Small intestine (tissue), 7 donors: ENCODE data around the gene ZBTB4. TPM values are rescaled to one million over a fixed set of nuclear protein-coding genes. Genes with fewer than 3 reads are reported as not detected.
"Not testable (repeated sequence)": the region's sequence is repeated elsewhere in the genome, so short reads cannot be mapped to it uniquely, and the experiment has no call there.

ENCODE experiments used
- DNase-seq, 2 donors: peaks; one replicate each; pipeline versions ENCODE4 v3.0.0 to v3.0.0-alpha.2; 2013
- FAIRE-seq: peaks from 2 replicates; lab custom pipeline; 2012; peaks lifted over from hg19 to GRCh38; lab: Jason Lieb, UNC
- H3K27ac ChIP-seq, 3 donors: one replicate each; pipeline ENCODE4 v1.5.1; 2013; ENCODE audit warnings: low read length in 2 of 3, mild to moderate bottlenecking in 2 of 3, control low read depth in 1 of 3, inconsistent platforms in 1 of 3, low read depth in 1 of 3, moderate library complexity in 1 of 3
- H3K27me3 ChIP-seq, 3 donors: one replicate each; pipeline ENCODE4 v1.6.1; 2013; ENCODE audit warnings: low read length in 3 of 3, inconsistent platforms in 1 of 3; ENCODE audit not compliant: control insufficient read depth in 3 of 3, insufficient read depth in 3 of 3
- H3K36me3 ChIP-seq, 3 donors: one replicate each; pipeline ENCODE4 v1.6.1; 2013; ENCODE audit warnings: low read length in 3 of 3, inconsistent platforms in 1 of 3, low read depth in 1 of 3, mild to moderate bottlenecking in 1 of 3, moderate library complexity in 1 of 3; ENCODE audit not compliant: control insufficient read depth in 3 of 3, insufficient read depth in 2 of 3
- H3K4me1 ChIP-seq, 3 donors: one replicate each; pipeline ENCODE4 v1.6.1; 2013; ENCODE audit warnings: low read length in 2 of 3, inconsistent platforms in 1 of 3, low read depth in 1 of 3, mild to moderate bottlenecking in 1 of 3, moderate library complexity in 1 of 3; ENCODE audit not compliant: control insufficient read depth in 3 of 3, insufficient read depth in 2 of 3
- H3K4me3 ChIP-seq, 3 donors: one replicate each; pipeline ENCODE4 v1.5.1; 2013; ENCODE audit warnings: low read length in 3 of 3, control low read depth in 1 of 3, inconsistent platforms in 1 of 3, low read depth in 1 of 3, mild to moderate bottlenecking in 1 of 3, moderate library complexity in 1 of 3
- H3K9me3 ChIP-seq, 2 donors: one replicate each; pipeline ENCODE4 v1.6.1; 2013; ENCODE audit warnings: low read depth in 1 of 2, low read length in 1 of 2; ENCODE audit not compliant: control insufficient read depth in 2 of 2, insufficient read depth in 1 of 2
- WGBS, 3 donors: extraction: QIAGEN DNeasy Blood & Tissue Kit; methylation state at CpG; one replicate each; pipeline ENCODE4 v1.1.7; 2013; 5-methylcytosine and 5-hydroxymethylcytosine counted together
- polyA plus RNA-seq, 4 donors: library from polyadenylated mRNA; stranded (reverse) in 3 of 4; unstranded in 1 of 4; fragments of 200-250 nt in 3 of 4; fragments of 120-200 nt in 1 of 4; gene quantifications; one replicate each; pipeline versions ENCODE4 v1.2.1 to v1.2.3, GENCODE V29; 2013
- donor health status: healthy with polysubstance abuse.
- donor health status: control.
- donor health status: control.
- donor health status: Bipolar disorder and iron deficiency.
- donor health status: healthy.

Gene ZBTB4
- polyA plus RNA-seq, 4 donors: 7.6 to 76.4 (median 12.4) TPM

DNA sequence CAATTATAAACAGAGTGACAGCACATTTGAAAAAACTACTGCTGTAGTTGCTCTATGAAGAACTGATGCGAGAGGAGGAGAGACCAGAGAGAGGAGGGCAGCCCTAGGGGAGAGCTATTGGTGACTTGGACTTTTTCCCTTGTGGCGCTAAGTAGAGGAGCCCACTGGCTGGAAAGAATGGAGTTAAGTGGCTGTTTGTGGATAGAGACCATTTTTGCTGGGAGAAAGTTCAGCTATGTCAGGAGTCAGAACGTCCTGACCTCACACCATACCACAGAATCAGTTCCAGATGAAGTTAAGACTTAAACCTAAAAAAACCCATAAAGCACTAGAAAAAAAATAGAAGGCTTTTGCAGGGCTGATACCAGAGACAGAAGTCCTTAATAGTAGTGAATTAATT, 6.8 kb upstream of the ZBTB4 start:
- H3K27me3 ChIP-seq: no peaks in the 10 kb centered on the region
- DNase-seq (peak in 1 of 2 donors; percentile 31), FAIRE-seq (no peak)
- H3K4me1 ChIP-seq: peaks cover 6 to 56% (median 7%) of the 10 kb centered on the region in 3 donors
- H3K4me3 ChIP-seq: peak overlapping the region in 2 of 3 donors; percentile 83 to 94
- H3K9me3 ChIP-seq: no peaks in the 10 kb centered on the region
- WGBS, 3 donors: 27 to 34% (median 34%) methylated on average over 3 of the region's 3 CpGs
- H3K27ac ChIP-seq: peak overlapping the region in 2 of 3 donors; percentile 38 to 63
- H3K36me3 ChIP-seq: peaks cover 0 to 22% (median 3%) of the 10 kb centered on the region in 3 donors

GRCh38 chr17:7484919-7485377, 5.5 kb upstream of the ZBTB4 start:
- peaks cover 7 to 58% (median 8%) of the 10 kb centered on the region in 3 donors for H3K4me1 ChIP-seq
- DNase-seq: no peak
- peaks cover 0 to 15% (median 3%) of the 10 kb centered on the region in 3 donors for H3K36me3 ChIP-seq
- 0 to 1% (median 1%) methylated on average over 19 of the region's 19 CpGs for WGBS, 3 donors
- H3K27me3 ChIP-seq: no peaks in the 10 kb centered on the region
- peak overlapping the region; percentile 73 to 100 (median 87) for H3K27ac ChIP-seq
- no peak for FAIRE-seq
- H3K9me3 ChIP-seq: no peaks in the 10 kb centered on the region
- peak overlapping the region; percentile 60 to 94 (median 83) for H3K4me3 ChIP-seq

DNA sequence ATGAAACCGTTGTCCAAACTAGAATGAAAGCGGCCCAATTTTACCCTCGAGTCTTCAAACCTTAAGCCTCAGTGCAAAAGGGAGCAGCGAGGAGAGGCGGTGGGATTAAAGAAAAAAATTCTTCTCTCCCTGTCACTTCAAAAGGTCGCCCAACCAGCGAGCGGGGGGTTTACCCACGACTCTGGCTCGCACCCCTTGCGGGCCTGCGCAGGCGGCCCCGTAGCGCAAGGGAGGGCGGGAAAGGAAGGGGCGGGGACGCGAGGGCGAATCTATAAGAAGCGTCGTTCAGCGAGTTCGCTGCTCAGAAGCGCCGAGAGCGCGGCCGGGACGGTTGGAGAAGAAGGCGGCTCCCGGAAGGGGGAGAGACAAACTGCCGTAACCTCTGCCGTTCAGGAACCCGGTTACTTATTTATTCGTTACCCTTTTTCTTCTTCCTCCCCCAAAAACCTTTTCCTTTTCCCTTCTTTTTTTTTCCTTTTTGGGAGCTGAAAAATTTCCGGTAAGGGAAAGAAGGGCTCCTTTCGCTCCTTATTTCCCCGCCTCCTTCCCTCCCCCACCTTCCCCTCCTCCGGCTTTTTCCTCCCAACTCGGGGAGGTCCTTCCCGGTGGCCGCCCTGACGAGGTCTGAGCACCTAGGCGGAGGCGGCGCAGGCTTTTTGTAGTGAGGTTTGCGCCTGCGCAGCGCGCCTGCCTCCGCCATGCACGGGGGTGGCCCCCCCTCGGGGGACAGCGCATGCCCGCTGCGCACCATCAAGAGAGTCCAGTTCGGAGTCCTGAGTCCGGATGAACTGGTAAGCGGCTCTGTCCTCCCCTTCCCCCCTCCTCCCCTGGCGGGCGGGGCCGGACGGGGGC, 4.9 kb upstream of the ZBTB4 start, which contains the start of gene POLR2A:
TSS of gene POLR2A (plus strand) at position 300 of the 852 bp plus-strand sequence.
- Histone ChIP-seq H3K27ac (peak within 1 kb of the TSS; percentile 87 to 100 (median 99)), H3K36me3 (peaks cover 0 to 11% (median 0%) of the 10 kb centered on the region in 3 donors), H3K9me3 (no peaks in the 10 kb centered on the region), H3K27me3 (no peaks in the 10 kb centered on the region), H3K4me1 (peaks cover 5 to 58% (median 8%) of the 10 kb centered on the region in 3 donors), H3K4me3 (peak within 1 kb of the TSS; percentile 60 to 94 (median 83))
- DNase-seq (peak; percentile 98 to 99), FAIRE-seq (no peak)
- WGBS, 3 donors: 0 to 1% (median 0%) methylated on average over 49 to 64 of the region's 64 CpGs

DNA sequence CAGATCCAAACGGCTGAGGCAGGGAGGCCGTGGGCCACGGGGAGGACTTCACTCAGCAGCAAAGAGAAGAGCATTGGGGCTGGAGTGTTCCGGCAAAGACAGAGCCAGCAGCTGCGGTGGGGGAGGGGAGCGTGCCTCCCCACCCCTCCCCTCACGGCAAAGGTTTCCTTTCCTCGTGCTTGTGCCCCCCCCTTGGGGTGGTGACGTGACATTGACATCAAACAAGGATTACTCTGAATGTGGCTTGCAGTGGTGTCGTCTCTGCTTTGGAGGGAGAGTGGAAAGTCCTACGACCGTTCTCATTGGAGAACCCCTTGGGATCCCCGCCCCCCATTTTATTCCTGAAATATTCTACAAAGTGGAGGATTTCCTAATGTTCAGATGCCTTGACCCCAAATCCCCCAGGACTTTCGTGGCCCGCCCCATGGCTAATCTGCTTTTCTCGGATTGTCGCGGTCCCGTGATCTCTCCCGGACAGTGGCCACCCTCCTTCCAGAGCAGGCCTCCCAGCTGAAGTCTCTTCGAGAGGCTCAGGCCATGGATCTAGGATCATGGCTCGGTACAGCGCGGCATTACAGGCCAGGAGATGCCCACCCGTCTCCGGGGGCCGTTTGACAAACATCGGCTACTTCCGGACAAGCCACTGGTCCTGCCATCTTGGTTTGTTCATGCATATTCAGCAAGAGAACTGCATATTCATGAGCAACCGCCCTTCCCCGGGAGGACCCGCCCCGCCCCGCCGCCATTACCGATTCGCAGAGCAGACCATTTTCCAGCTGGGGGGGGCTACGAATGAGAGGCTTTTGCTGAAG, 4.0 kb upstream of the ZBTB4 start:
- Histone ChIP-seq H3K4me1 (peaks cover 4 to 51% (median 4%) of the 10 kb centered on the region in 3 donors), H3K9me3 (no peaks in the 10 kb centered on the region), H3K27me3 (no peaks in the 10 kb centered on the region), H3K36me3 (peaks cover 0 to 9% (median 0%) of the 10 kb centered on the region in 3 donors), H3K4me3 (peak overlapping the region; percentile 39 to 94 (median 53)), H3K27ac (peak overlapping the region; percentile 87 to 100 (median 99))
- peak; percentile 93 to 97 for DNase-seq
- 0 to 1% (median 0%) methylated on average over 36 to 38 of the region's 38 CpGs for WGBS, 3 donors
- FAIRE-seq: no peak

DNA sequence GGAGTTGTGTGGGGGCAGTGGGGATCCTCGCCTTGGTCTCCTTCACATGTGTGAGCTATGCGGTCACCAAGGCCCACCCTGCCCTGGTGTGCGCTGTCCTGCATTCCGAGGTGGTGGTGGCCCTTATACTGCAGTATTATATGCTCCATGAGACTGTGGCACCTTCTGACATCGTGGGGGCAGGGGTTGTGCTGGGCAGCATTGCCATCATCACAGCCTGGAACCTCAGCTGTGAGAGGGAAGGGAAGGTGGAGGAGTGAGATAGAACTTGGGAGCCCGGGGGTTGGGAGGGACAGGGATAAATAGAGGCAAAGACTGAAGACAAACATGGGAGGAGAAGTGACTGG, 3.3 kb upstream of the ZBTB4 start:
- H3K27me3 ChIP-seq, FAIRE-seq, H3K9me3 ChIP-seq, DNase-seq, H3K36me3 ChIP-seq: not testable (repeated sequence)
- Histone ChIP-seq H3K4me3 (peak overlapping the region in 2 of 3 donors; percentile 53 to 94), H3K4me1 (peaks cover 4 to 58% (median 4%) of the 10 kb centered on the region in 3 donors), H3K27ac (peak overlapping the region in 2 of 3 donors; percentile 99 to 100)
- 63 to 70% (median 66%) methylated on average over 6 of the region's 6 CpGs for WGBS, 3 donors

DNA sequence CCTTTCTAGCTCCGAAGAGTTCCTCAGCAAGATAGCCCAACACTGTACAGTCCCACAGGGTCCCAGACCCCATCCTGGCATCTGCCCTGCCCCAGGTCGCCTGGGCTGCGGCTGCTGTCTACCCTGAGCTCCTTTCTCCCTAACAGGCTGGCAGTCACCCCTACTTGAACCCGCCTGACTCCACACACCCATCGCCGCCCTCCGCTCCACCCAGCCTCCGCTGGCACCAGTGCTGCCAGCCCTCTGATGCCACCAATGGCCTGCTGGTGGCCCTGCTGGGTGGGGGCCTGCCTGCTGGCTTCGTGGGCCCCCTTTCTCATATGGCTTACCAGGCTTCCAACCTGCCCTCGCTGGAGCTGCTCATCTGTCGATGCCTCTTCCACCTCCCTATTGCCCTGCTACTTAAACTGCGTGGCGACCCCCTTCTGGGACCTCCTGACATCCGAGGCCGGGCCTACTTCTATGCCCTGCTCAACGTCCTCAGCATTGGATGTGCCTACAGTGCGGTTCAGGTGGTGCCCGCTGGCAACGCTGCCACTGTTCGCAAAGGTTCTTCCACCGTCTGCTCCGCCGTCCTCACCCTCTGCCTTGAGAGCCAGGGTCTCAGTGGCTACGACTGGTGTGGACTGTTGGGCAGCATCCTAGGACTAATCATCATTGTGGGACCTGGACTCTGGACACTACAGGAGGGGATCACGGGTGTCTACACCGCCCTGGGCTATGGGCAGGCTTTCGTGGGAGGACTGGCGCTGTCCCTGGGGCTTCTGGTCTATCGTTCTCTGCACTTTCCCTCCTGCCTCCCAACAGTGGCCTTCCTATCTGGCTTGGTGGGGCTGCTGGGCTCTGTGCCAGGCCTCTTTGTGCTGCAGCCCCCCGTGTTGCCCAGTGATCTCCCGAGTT, 2.7 kb upstream of the ZBTB4 start:
- not testable (repeated sequence) for H3K4me3 ChIP-seq, H3K27me3 ChIP-seq, H3K9me3 ChIP-seq, DNase-seq, FAIRE-seq
- H3K36me3 ChIP-seq: peaks cover 0 to 15% (median 0%) of the 10 kb centered on the region in 3 donors
- H3K4me1 ChIP-seq: peaks cover 0 to 59% (median 4%) of the 10 kb centered on the region in 3 donors
- H3K27ac ChIP-seq: peak overlapping the region in 2 of 3 donors; percentile 99 to 100
- 86 to 88% (median 87%) methylated on average over 30 to 31 of the region's 31 CpGs for WGBS, 3 donors

GRCh38 chr17:7481275-7481674, 1.8 kb upstream of the ZBTB4 start, which contains the start of gene SLC35G6:
TSS of gene SLC35G6 (plus strand) at chr17:7481446. CDS start at chr17:7481517, 71 bp downstream.
- Histone ChIP-seq H3K36me3 (peaks cover 0 to 20% (median 0%) of the 10 kb centered on the region in 3 donors), H3K4me1 (peaks cover 0 to 62% (median 4%) of the 10 kb centered on the region in 3 donors), H3K27ac (peak within 1 kb of the TSS in 2 of 3 donors; percentile 91 to 97)
- 91 to 98% (median 93%) methylated on average over 4 of the region's 4 CpGs for WGBS, 3 donors
- peak in 1 of 2 donors; percentile 80 for DNase-seq
- H3K27me3 ChIP-seq, FAIRE-seq, H3K9me3 ChIP-seq, H3K4me3 ChIP-seq: not testable (repeated sequence)
